Measurements from ENCODE around the gene NECTIN3. TPM values are rescaled to one million over a fixed set of nuclear protein-coding genes. Genes with fewer than 3 reads are reported as not detected.

Gene NECTIN3
- polyA plus RNA-seq, 3 donors, result not detected

DNA sequence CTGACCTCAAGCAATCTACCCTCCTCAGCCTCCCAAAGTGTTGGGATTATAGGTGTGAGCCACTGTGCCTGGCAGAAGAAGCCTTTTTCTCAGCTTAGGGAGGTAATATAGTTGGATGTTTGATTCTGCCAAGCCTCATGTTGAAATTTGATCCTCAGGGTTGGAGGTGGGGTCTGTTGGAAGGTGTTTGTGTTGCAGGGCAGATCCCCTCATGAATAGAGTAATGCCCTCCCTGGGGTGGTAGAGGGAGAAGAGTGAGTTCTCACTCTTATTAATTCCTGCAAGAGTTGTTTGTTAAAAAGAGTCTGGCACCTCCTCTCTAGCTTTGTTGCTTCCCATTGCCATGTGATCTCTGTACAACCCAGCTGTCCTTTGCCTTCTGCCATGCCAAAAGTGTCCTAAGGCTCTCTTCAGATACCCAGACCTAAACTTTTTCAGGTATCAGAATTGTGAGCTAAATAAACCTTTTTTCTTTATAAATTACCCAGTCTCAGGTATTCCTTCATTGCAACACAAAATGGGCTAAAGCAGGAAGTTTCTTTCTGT, 16.4 kb downstream of the NECTIN3 start:
- no peaks in the 10 kb centered on the region for H3K4me1 Mint-ChIP-seq
- Histone ChIP-seq H2AFZ (ENCODE audit: insufficient read depth, low read depth, low read length, poor library complexity, severe bottlenecking) (no peak overlapping the region), H3K9ac (ENCODE audit: insufficient read depth, low read length, poor library complexity, severe bottlenecking) (no peak overlapping the region), H3K4me3 (replicated peaks in 1 of 3; ENCODE audit: low read depth in 2 of 3, low read length in 3 of 3) (no peak overlapping the region), H3K27me3 (ENCODE audit: control insufficient read depth in 2 of 2, insufficient read depth in 2 of 2, low read length in 2 of 2) (no peaks in the 10 kb centered on the region), H3K27ac (ENCODE audit: low read depth in 1 of 2, low read length in 2 of 2) (no peak overlapping the region), H3K9me3 (replicated peaks in 1 of 2; ENCODE audit: control insufficient read depth in 1 of 2, insufficient read depth in 1 of 2, low read length in 2 of 2) (no peaks in the 10 kb centered on the region), H3K4me1 (ENCODE audit: control insufficient read depth in 1 of 2, insufficient read depth in 2 of 2, low read length in 2 of 2) (no peaks in the 10 kb centered on the region), H3K79me2 (ENCODE audit: insufficient read depth, low read length) (no peaks in the 10 kb centered on the region), H3K4me2 (replicated peaks; ENCODE audit: extremely low read depth, low read length, poor library complexity, severe bottlenecking) (no peak overlapping the region), H3K36me3 (replicated peaks in 1 of 2; ENCODE audit: control insufficient read depth in 1 of 2, insufficient read depth in 2 of 2, low read length in 2 of 2) (no peaks in the 10 kb centered on the region), H4K20me1 (ENCODE audit: insufficient read depth, low read length) (no peaks in the 10 kb centered on the region)
- DNase-seq, result no peak
- TF ChIP-seq, protein P1, sequence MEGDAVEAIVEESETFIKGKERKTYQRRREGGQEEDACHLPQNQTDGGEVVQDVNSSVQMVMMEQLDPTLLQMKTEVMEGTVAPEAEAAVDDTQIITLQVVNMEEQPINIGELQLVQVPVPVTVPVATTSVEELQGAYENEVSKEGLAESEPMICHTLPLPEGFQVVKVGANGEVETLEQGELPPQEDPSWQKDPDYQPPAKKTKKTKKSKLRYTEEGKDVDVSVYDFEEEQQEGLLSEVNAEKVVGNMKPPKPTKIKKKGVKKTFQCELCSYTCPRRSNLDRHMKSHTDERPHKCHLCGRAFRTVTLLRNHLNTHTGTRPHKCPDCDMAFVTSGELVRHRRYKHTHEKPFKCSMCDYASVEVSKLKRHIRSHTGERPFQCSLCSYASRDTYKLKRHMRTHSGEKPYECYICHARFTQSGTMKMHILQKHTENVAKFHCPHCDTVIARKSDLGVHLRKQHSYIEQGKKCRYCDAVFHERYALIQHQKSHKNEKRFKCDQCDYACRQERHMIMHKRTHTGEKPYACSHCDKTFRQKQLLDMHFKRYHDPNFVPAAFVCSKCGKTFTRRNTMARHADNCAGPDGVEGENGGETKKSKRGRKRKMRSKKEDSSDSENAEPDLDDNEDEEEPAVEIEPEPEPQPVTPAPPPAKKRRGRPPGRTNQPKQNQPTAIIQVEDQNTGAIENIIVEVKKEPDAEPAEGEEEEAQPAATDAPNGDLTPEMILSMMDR (IDR thresholded peaks at IDR 0.05), result no peak
- no peaks in the 10 kb centered on the region for H3K9me3 Mint-ChIP-seq
- H3K27ac Mint-ChIP-seq, result no peak overlapping the region
- H3K36me3 Mint-ChIP-seq, result no peaks in the 10 kb centered on the region
- H3K4me3 Mint-ChIP-seq, result no peak overlapping the region
- intact Hi-C loops (cut with micrococcal nuclease), result no loop called here
- peaks cover 0 to 4% (median 4%) of the 10 kb centered on the region in 3 donors for H3K27me3 Mint-ChIP-seq (ENCODE audit: low read depth in 3 of 3)

DNA sequence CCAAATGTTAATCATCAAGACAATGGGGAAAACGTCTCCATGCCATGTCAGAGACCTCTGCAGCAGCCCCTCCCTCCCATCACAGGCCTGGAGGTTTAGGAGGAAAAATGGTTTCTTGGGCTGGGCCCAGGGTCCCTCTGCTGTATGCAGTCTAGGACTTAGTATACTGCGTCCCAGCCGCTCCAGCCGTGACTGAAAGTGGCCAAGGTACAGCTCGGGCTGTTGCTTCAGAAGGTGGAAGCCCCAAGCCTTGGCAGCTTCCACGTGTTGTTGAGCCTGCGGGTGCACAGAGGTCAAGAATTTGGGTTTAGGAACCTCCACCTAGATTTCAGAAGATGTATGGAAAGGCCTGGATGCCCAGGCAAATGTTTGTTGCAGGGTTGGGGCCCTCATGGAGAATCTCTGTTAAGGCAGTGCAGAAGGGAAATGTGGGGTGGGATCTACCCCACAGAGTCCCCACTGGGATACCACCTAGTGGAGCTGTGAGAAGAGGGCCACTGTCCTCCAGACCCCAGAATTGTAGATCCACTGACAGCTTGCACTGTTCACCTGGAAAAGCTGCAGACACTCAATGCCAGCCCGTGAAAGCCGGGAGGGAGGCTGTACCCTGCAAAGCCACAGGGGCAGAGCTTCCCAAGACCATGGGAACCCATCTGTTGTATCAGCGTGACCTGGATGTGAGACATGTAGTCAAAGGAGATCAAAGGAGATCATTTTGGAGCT, 25.0 kb downstream of the NECTIN3 start:
- Histone ChIP-seq H3K79me2 (ENCODE audit: insufficient read depth, low read length) (no peaks in the 10 kb centered on the region), H4K20me1 (ENCODE audit: insufficient read depth, low read length) (no peaks in the 10 kb centered on the region), H3K27ac (ENCODE audit: low read depth in 1 of 2, low read length in 2 of 2) (no peak overlapping the region), H3K4me1 (ENCODE audit: control insufficient read depth in 1 of 2, insufficient read depth in 2 of 2, low read length in 2 of 2) (no peaks in the 10 kb centered on the region), H3K9ac (ENCODE audit: insufficient read depth, low read length, poor library complexity, severe bottlenecking) (no peak overlapping the region), H2AFZ (ENCODE audit: insufficient read depth, low read depth, low read length, poor library complexity, severe bottlenecking) (no peak overlapping the region), H3K4me2 (replicated peaks; ENCODE audit: extremely low read depth, low read length, poor library complexity, severe bottlenecking) (no peak overlapping the region), H3K4me3 (replicated peaks in 1 of 3; ENCODE audit: low read depth in 2 of 3, low read length in 3 of 3) (no peak overlapping the region), H3K9me3 (replicated peaks in 1 of 2; ENCODE audit: control insufficient read depth in 1 of 2, insufficient read depth in 1 of 2, low read length in 2 of 2) (peaks cover 0 to 6% of the 10 kb centered on the region in 2 donors), H3K36me3 (replicated peaks in 1 of 2; ENCODE audit: control insufficient read depth in 1 of 2, insufficient read depth in 2 of 2, low read length in 2 of 2) (no peaks in the 10 kb centered on the region), H3K27me3 (ENCODE audit: control insufficient read depth in 2 of 2, insufficient read depth in 2 of 2, low read length in 2 of 2) (no peaks in the 10 kb centered on the region)
- H3K27ac Mint-ChIP-seq, result no peak overlapping the region
- H3K27me3 Mint-ChIP-seq (ENCODE audit: low read depth in 3 of 3), result peaks cover 0 to 2% (median 0%) of the 10 kb centered on the region in 3 donors
- H3K36me3 Mint-ChIP-seq, result no peaks in the 10 kb centered on the region
- DNase-seq, result no peak
- WGBS (ENCODE audit: insufficient coverage), result 79% methylated on average over 9 of the region's 10 CpGs
- peaks cover 0 to 13% (median 6%) of the 10 kb centered on the region in 7 donors for H3K9me3 Mint-ChIP-seq
- TF ChIP-seq, protein P1 (IDR thresholded peaks at IDR 0.05), result no peak
- no peaks in the 10 kb centered on the region for H3K4me1 Mint-ChIP-seq
- H3K4me3 Mint-ChIP-seq, result no peak overlapping the region
- intact Hi-C loops (cut with micrococcal nuclease), result no loop called here

All from CD14-positive monocyte (primary cell).